OCI-LY7 (cell line): ENCODE results near the gene FAM89B.

Experiments used
- CTCF ChIP-seq: fragments of 200-600 bp; sonication (generic); conservative IDR thresholded peaks from 2 replicates; pipeline ENCODE4 v1.5.1; 2014; ENCODE audit warnings: mild to moderate bottlenecking, antibody characterized with exemption, low read length, moderate library complexity, mixed read lengths
- EZH2phosphoT487 ChIP-seq: fragments of 200-600 bp; sonication (generic); IDR thresholded peaks from 2 replicates; pipeline ENCODE4 v1.6.1; 2018; ENCODE audit warnings: low read depth, borderline replicate concordance, mild to moderate bottlenecking, mixed run types, antibody characterized with exemption, low read length, moderate library complexity, mixed read lengths

GRCh38 chr11:65579291-65579690 lies 7.0 kb downstream of the FAM89B start:
- TF ChIP-seq CTCF (no peak), EZH2phosphoT487 (no peak)
